HFF-Myc (cell line): ENCODE results near the gene MBOAT2.

Experiments used
- DNase-seq: peaks from one replicate; pipeline ENCODE4 v3.0.0-alpha.2; 2011; ENCODE audit warnings: low read depth; ENCODE audit errors: extremely low read depth
- H3K4me3 ChIP-seq: replicated peaks from 2 replicates; pipeline ENCODE4 v1.5.1; 2011; ENCODE audit warnings: low read depth, mild to moderate bottlenecking, control low read depth, low read length
- TF ChIP-seq, protein P1 (sequence below): IDR thresholded peaks from 2 replicates; pipeline ENCODE4 v1.5.1; 2012; ENCODE audit warnings: mild to moderate bottlenecking, low read depth, low read length, control low read depth; ENCODE audit errors: missing control alignments

MBOAT2 gene

GRCh38 chr2:9029721-9030120 is 26.2 kb upstream of the MBOAT2 start:
- no peak overlapping the region for H3K4me3 ChIP-seq
- DNase-seq = no peak
- TF ChIP-seq, protein P1, sequence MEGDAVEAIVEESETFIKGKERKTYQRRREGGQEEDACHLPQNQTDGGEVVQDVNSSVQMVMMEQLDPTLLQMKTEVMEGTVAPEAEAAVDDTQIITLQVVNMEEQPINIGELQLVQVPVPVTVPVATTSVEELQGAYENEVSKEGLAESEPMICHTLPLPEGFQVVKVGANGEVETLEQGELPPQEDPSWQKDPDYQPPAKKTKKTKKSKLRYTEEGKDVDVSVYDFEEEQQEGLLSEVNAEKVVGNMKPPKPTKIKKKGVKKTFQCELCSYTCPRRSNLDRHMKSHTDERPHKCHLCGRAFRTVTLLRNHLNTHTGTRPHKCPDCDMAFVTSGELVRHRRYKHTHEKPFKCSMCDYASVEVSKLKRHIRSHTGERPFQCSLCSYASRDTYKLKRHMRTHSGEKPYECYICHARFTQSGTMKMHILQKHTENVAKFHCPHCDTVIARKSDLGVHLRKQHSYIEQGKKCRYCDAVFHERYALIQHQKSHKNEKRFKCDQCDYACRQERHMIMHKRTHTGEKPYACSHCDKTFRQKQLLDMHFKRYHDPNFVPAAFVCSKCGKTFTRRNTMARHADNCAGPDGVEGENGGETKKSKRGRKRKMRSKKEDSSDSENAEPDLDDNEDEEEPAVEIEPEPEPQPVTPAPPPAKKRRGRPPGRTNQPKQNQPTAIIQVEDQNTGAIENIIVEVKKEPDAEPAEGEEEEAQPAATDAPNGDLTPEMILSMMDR = no peak

GRCh38 chr2:9027884-9028283 is 24.4 kb upstream of the MBOAT2 start:
- no peak overlapping the region for H3K4me3 ChIP-seq
- TF ChIP-seq, protein P1 = no peak
- DNase-seq = no peak

DNA sequence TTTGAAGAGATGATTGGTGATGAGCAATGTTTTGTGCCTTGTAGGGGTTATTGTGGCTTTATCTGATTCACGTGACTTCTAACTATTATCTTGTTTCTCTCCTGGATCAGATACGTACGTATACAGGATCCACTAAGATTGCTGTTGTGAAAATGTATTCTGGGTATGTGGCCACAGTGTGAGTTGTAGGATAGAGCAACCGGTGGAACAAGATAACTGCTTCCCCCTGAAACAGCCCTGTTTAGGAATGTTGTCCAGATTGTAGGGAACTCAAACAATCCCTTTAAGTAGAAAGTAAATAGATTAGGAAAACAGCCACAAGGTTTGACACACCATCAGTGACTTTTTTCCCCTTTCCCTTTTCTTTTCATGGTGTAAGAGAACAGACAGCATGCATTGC is 22.3 kb upstream of the MBOAT2 start:
- TF ChIP-seq, protein P1 = no peak
- no peak overlapping the region for H3K4me3 ChIP-seq
- no peak for DNase-seq

DNA sequence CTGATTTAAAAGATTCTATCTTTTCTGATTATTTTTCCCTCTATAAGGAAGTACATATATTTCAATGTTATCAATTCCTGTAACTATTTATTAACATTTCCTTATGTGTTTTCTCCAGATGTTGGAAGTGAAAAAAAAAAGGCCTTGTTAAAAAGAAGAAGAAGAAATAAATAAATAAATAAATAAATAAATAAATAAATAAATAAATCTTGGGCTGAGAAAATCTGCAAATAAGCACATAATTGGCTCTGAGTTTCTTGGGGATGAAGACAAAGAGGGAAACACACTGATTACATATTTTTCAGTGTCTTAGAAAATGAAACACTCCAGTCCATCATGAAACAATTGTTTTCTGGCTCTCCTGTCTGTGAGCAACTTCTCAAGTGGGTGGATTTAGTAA is 21.1 kb upstream of the MBOAT2 start:
- no peak for DNase-seq
- no peak overlapping the region for H3K4me3 ChIP-seq
- TF ChIP-seq, protein P1 = no peak

- TF ChIP-seq, protein P1 = no peak
- DNase-seq = peak; percentile 11
- no peak overlapping the region for H3K4me3 ChIP-seq
Observed at GRCh38 chr2:9021563-9022211, 18.2 kb upstream of the MBOAT2 start.

- DNase-seq = no peak
- H3K4me3 ChIP-seq = no peak overlapping the region
- TF ChIP-seq, protein P1 = no peak
Observed at GRCh38 chr2:9020267-9020666, 16.8 kb upstream of the MBOAT2 start.

DNA sequence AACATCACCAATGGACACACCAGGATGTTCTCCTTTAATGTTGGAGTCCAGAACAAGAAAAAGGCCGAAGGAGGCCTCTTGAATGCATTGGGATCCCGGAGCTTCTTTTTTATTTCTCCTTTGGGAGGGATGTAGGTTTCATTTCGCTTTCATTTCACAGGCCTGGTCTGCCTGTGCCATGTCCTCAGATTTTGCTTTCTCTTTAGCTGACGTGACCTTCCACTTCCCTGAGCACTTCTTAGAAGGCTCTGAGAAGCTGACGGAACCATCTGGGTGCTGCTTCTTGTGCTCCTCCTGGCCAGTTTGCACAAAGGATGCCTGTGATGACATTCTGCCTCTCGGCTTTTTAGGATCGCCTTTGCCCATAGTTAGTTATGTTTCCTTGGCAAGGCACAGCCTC is 15.1 kb upstream of the MBOAT2 start:
- DNase-seq = no peak
- H3K4me3 ChIP-seq = no peak overlapping the region
- TF ChIP-seq, protein P1 = no peak
